H1 (cell line): ENCODE results near the gene NEDD8. TPM values are rescaled to one million over a fixed set of nuclear protein-coding genes. Genes with fewer than 3 reads are reported as not detected.

Experiments used
- CTCF ChIA-PET: fragments of 300-600 bp; sonication (Branson Sonifier 250); formaldehyde crosslinking; loops from one replicate; lab custom pipeline; 2021; ENCODE audit not compliant: partially characterized antibody; lab: Charles Lee
- POLR2A ChIA-PET: fragments of 300-600 bp; sonication (Branson Sonifier 250); formaldehyde crosslinking; loops from one replicate; lab custom pipeline; 2021; ENCODE audit warnings: inconsistent platforms; ENCODE audit not compliant: partially characterized antibody; lab: Charles Lee
- DNase-seq, 2 experiments: peaks; one replicate each; pipeline versions ENCODE4 v3.0.0 to v3.0.0-alpha.2; 2010 to 2022; ENCODE audit warnings: low spot score in 2 of 2, low read depth in 1 of 2, mixed read lengths in 1 of 2
- FAIRE-seq: peaks from 2 replicates; lab custom pipeline; 2011; peaks lifted over from hg19 to GRCh38; lab: Jason Lieb, UNC
- H2AFZ ChIP-seq: 2 replicates; pipeline ENCODE4 v1.8.1; 2012; ENCODE audit warnings: low read length, inconsistent platforms
- H2AK5ac ChIP-seq: 2 replicates; pipeline ENCODE4 v1.6.1; 2013; ENCODE audit warnings: low read depth, low read length
- H2BK120ac ChIP-seq: replicated peaks from 2 replicates; pipeline ENCODE3; 2013; ENCODE audit warnings: low read depth, low read length, inconsistent platforms
- H2BK12ac ChIP-seq: 2 replicates; pipeline ENCODE4 v1.6.1; 2013; ENCODE audit warnings: low read depth, low read length
- H2BK15ac ChIP-seq: 2 replicates; pipeline ENCODE4 v1.6.1; 2013; ENCODE audit warnings: low read length
- H2BK20ac ChIP-seq: 2 replicates; pipeline ENCODE4 v1.6.1; 2013; ENCODE audit warnings: low read length
- H2BK5ac ChIP-seq: 2 replicates; pipeline ENCODE4 v1.6.1; 2013; ENCODE audit warnings: low read depth, low read length
- H3K14ac ChIP-seq: 2 replicates; pipeline ENCODE4 v1.6.1; 2013; ENCODE audit warnings: inconsistent platforms; ENCODE audit not compliant: insufficient read length
- H3K18ac ChIP-seq: 2 replicates; pipeline ENCODE4 v1.6.1; 2013; ENCODE audit warnings: low read length; ENCODE audit errors: extremely low read depth
- H3K23ac ChIP-seq: 2 replicates; pipeline ENCODE4 v1.6.1; 2013; ENCODE audit warnings: inconsistent platforms; ENCODE audit not compliant: insufficient read length
- H3K23me2 ChIP-seq: 2 replicates; pipeline ENCODE4 v1.6.1; 2013; ENCODE audit warnings: low read depth, low read length
- H3K27ac ChIP-seq: 2 replicates; pipeline ENCODE4 v1.6.1; 2011; ENCODE audit warnings: low read depth, low read length, inconsistent platforms
- H3K27me3 ChIP-seq, 4 experiments: replicated peaks in 1 of 4; 1 replicate in 1 of 4; 2 replicates in 3 of 4; pipeline versions ENCODE4 v1.6.1 to v1.8.1; 2011 to 2013; ENCODE audit warnings: low read length in 3 of 4, mild to moderate bottlenecking in 3 of 4, inconsistent platforms in 2 of 4, mixed read lengths in 2 of 4, moderate library complexity in 1 of 4; ENCODE audit not compliant: control insufficient read depth in 3 of 4, insufficient read depth in 3 of 4; ENCODE audit errors: extremely low read depth in 1 of 4
- H3K36me3 ChIP-seq, 4 experiments: 2 replicates each; pipeline versions ENCODE4 v1.6.1 to v1.8.1; 2011 to 2013; ENCODE audit warnings: mild to moderate bottlenecking in 4 of 4, low read length in 3 of 4, moderate library complexity in 2 of 4, control low read depth in 1 of 4, inconsistent platforms in 1 of 4; ENCODE audit not compliant: insufficient read depth in 4 of 4, control insufficient read depth in 2 of 4
- H3K4ac ChIP-seq: replicated peaks from 2 replicates; pipeline ENCODE3; 2013; ENCODE audit warnings: low read length, low read depth, mixed read lengths, inconsistent platforms; ENCODE audit not compliant: insufficient read length
- H3K4me1 ChIP-seq, 4 experiments: replicated peaks in 1 of 4; 1 replicate in 1 of 4; 2 replicates in 3 of 4; pipeline versions ENCODE4 v1.6.1 to v1.8.1; 2011 to 2013; ENCODE audit warnings: low read length in 3 of 4, inconsistent platforms in 2 of 4, mixed read lengths in 1 of 4; ENCODE audit not compliant: insufficient read depth in 4 of 4, control insufficient read depth in 3 of 4
- H3K4me2 ChIP-seq, 2 experiments: 2 replicates each; pipeline versions ENCODE4 v1.6.1 to v1.8.1; 2011 to 2013; ENCODE audit warnings: low read depth in 2 of 2, low read length in 2 of 2, control low read depth in 1 of 2, inconsistent platforms in 1 of 2, mild to moderate bottlenecking in 1 of 2; ENCODE audit not compliant: insufficient read depth in 1 of 2
- H3K4me3 ChIP-seq, 4 experiments: fragments of 200-600, 300-600 bp in 1 of 4; sonication (generic), shearing (Covaris generic), sonication (Bioruptor Twin) in 1 of 4; 2 replicates each; pipeline versions ENCODE4 v1.5.1 to v1.8.1; 2011 to 2016; ENCODE audit warnings: low read length in 4 of 4, low read depth in 3 of 4, control low read depth in 2 of 4, inconsistent platforms in 2 of 4, mild to moderate bottlenecking in 2 of 4, mixed read lengths in 1 of 4, moderate library complexity in 1 of 4; ENCODE audit not compliant: insufficient read depth in 2 of 4; ENCODE audit errors: extremely low read depth in 1 of 4
- H3K56ac ChIP-seq: replicated peaks from 2 replicates; pipeline ENCODE3; 2013; ENCODE audit warnings: low read depth, mild to moderate bottlenecking, mixed read lengths, low read length, inconsistent platforms; ENCODE audit not compliant: insufficient read length
- H3K79me1 ChIP-seq: 2 replicates; pipeline ENCODE4 v1.6.1; 2013; ENCODE audit warnings: low read depth, low read length, control low read depth
- H3K79me2 ChIP-seq, 2 experiments: 2 replicates each; pipeline versions ENCODE4 v1.6.1 to v1.8.1; 2012 to 2013; ENCODE audit warnings: low read length in 2 of 2, mild to moderate bottlenecking in 2 of 2, inconsistent platforms in 1 of 2; ENCODE audit not compliant: insufficient read depth in 2 of 2, control insufficient read depth in 1 of 2
- H3K9ac ChIP-seq, 4 experiments: replicated peaks in 1 of 4; 1 replicate in 1 of 4; 2 replicates in 3 of 4; pipeline versions ENCODE4 v1.6.1 to v1.8.1; 2011 to 2013; ENCODE audit warnings: low read depth in 3 of 4, low read length in 3 of 4, control low read depth in 2 of 4, mild to moderate bottlenecking in 2 of 4, moderate library complexity in 2 of 4, inconsistent platforms in 1 of 4; ENCODE audit errors: extremely low read depth in 1 of 4
- H3K9me3 ChIP-seq, 2 experiments: 2 replicates each; pipeline versions ENCODE4 v1.6.1 to v1.8.1; 2012 to 2013; ENCODE audit warnings: mild to moderate bottlenecking in 2 of 2, moderate library complexity in 2 of 2, control low read depth in 1 of 2, inconsistent platforms in 1 of 2, low read depth in 1 of 2, low read length in 1 of 2, mixed read lengths in 1 of 2; ENCODE audit not compliant: insufficient read depth in 2 of 2
- H4K20me1 ChIP-seq, 2 experiments: replicated peaks in 1 of 2; 2 replicates each; pipeline versions ENCODE3 to v1.8.1; 2011 to 2013; ENCODE audit warnings: inconsistent platforms in 2 of 2, low read length in 2 of 2, mild to moderate bottlenecking in 1 of 2; ENCODE audit not compliant: insufficient read depth in 2 of 2, control insufficient read depth in 1 of 2
- H4K5ac ChIP-seq: 2 replicates; pipeline ENCODE4 v1.6.1; 2013; ENCODE audit warnings: low read length, low read depth, mixed read lengths, inconsistent platforms; ENCODE audit not compliant: insufficient read length
- H4K8ac ChIP-seq: 2 replicates; pipeline ENCODE4 v1.8.0; 2013; ENCODE audit warnings: mild to moderate bottlenecking, moderate library complexity, low read length, inconsistent platforms; ENCODE audit not compliant: insufficient read depth; ENCODE audit errors: extremely low read depth
- H4K91ac ChIP-seq: replicated peaks from 2 replicates; pipeline ENCODE3; 2013; ENCODE audit warnings: low read length, mixed read lengths, inconsistent platforms; ENCODE audit not compliant: insufficient read length
- CBX5 ChIP-seq: fragments of 300-800, 300-1000 bp; sonication (generic); IDR thresholded peaks from 2 replicates; pipeline ENCODE4 v1.7.1; 2016; ENCODE audit warnings: antibody characterized with exemption, low read length, low read depth
- HDAC2 ChIP-seq, 2 experiments: fragments of 300-600 bp in 1 of 2; sonication (generic) in 1 of 2; IDR thresholded peaks; 2 replicates each; pipeline ENCODE4 v1.6.1; 2011 to 2012; ENCODE audit warnings: low read depth in 2 of 2, low read length in 2 of 2, mild to moderate bottlenecking in 2 of 2, moderate library complexity in 2 of 2, borderline replicate concordance in 1 of 2, inconsistent platforms in 1 of 2
- PHF8 ChIP-seq: fragments of 200-600 bp; sonication (generic); conservative IDR thresholded peaks from 2 replicates; pipeline ENCODE4 v1.7.1; 2012; ENCODE audit warnings: low read depth, mild to moderate bottlenecking, inconsistent platforms, low read length, moderate library complexity
- POLR2A ChIP-seq, 2 experiments: IDR thresholded peaks; 1 replicate in 1 of 2; 2 replicates in 1 of 2; pipeline ENCODE4 v1.6.1; 2011; ENCODE audit warnings: low read depth in 2 of 2, low read length in 2 of 2, mild to moderate bottlenecking in 2 of 2; ENCODE audit errors: control extremely low read depth in 1 of 2
- RNF2 ChIP-seq: fragments of 200-900, 300-1000 bp; sonication (generic); IDR thresholded peaks from 2 replicates; pipeline ENCODE4 v1.7.1; 2016; ENCODE audit warnings: borderline replicate concordance, low read depth, mild to moderate bottlenecking, antibody characterized with exemption, low read length; ENCODE audit not compliant: poor library complexity, severe bottlenecking; ENCODE audit errors: missing control alignments
- SP2 ChIP-seq: IDR thresholded peaks from 2 replicates; pipeline ENCODE4 v1.6.1; 2012; ENCODE audit warnings: mild to moderate bottlenecking, low read length, inconsistent platforms
- SRF ChIP-seq: IDR thresholded peaks from 2 replicates; pipeline ENCODE4 v1.6.1; 2011; ENCODE audit warnings: mild to moderate bottlenecking, low read depth, low read length, moderate library complexity
- TAF1 ChIP-seq: IDR thresholded peaks from 2 replicates; pipeline ENCODE4 v1.6.1; 2011; ENCODE audit warnings: mild to moderate bottlenecking, low read depth, low read length
- YY1 ChIP-seq: IDR thresholded peaks from 2 replicates; pipeline ENCODE4 v1.6.1; 2011; ENCODE audit warnings: low read depth, mild to moderate bottlenecking, low read length
- WGBS, 2 experiments: shearing (Covaris generic) in 1 of 2; methylation state at CpG; one replicate each; pipeline versions ENCODE4 v1.1.6 to v1.1.7; 2013 to 2015; ENCODE audit warnings: low lambda C conversion rate in 2 of 2, mixed read lengths in 2 of 2, inconsistent platforms in 1 of 2, low coverage in 1 of 2, missing lambda C conversion rate in 1 of 2; ENCODE audit not compliant: insufficient replicate concordance in 2 of 2, insufficient coverage in 1 of 2, insufficient read length in 1 of 2; ENCODE audit errors: extremely low coverage in 1 of 2, missing lambda C conversion rate in 1 of 2; 5-methylcytosine and 5-hydroxymethylcytosine counted together
- polyA plus RNA-seq, 7 experiments: library from polyadenylated mRNA; depleted of rRNA in 3 of 7; stranded (reverse) in 5 of 7; unstranded in 2 of 7; fragments of >200 nt in 5 of 7; fragments of 200-250 nt in 2 of 7; gene quantifications; 1 replicate in 5 of 7; 2 replicates in 1 of 7; 4 replicates in 1 of 7; pipeline versions ENCODE4 v1.2.1 to v1.2.3, GENCODE V29; 2011 to 2013; ENCODE audit warnings: missing spikeins in 2 of 7, mixed read lengths in 2 of 7
- total RNA-seq: library from RNA; stranded (reverse); fragmentation: NEBNext Ultra II Directional; extraction: Animal tissue kit (Norgen Biotek cat#: 25700); gene quantifications from 2 replicates; pipeline ENCODE4 v1.2.1, GENCODE V29; 2021

Gene NEDD8
- total and polyA plus RNA-seq, 2 of the 8 experiments (the other 6 are each of a cell fraction or from before 2014, with no cell fraction given) = 253 to 317 TPM

DNA sequence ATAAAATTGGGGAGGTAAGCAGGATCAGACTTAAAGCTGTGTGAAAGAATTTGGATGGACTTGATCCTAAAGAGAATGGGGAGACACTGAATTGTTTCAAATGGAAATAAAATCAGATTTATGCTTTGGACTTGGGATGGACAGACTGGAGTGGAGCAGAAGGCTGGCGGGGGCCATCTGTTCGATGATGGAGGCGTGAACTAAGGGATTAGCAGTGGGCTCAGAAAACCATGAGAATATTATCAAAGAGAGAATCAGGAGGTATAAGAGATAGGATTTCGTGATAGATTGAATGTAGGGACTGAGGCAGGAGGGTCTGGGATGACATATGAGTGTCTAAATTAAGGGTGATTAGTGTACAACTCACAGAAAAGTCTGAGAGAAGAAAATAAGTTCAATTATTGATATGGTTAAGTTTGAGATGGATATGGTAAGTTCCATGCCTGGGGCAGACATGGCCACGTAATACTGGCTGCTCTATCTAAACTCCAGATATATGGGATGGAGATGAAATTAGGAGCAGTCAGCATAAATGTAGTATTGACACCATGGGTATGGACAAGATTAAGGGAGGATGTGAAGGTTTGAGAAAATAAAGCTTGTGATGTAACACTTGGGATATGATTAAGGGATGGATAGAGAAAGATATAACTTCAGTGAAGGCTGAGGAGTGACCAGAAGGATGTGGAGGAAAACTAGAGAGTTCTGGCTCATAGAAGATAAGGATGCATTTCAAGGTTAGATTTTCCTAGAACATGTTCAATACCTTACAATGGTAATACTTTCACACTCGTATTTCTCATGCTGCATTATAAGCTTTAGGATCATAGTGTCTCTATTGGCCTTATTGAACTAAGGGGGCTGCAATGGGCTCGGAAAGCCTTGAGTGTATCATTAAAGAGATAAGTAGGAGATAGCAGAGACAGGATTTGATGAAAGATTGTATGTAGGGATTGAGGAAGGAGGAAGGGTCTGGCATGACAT is 27.7 kb downstream of the NEDD8 start:
- Histone ChIP-seq H2BK15ac (no peak overlapping the region), H4K20me1 (peaks cover 0 to 2% of the 10 kb centered on the region in 2 experiments), H3K27ac (no peak overlapping the region), H4K8ac (no peak overlapping the region), H3K4ac (no peak overlapping the region), H3K56ac (no peak overlapping the region), H3K36me3 (peaks cover 14 to 46% (median 30%) of the 10 kb centered on the region in 4 experiments; a peak in 7 of 8 replicates), H2BK5ac (no peak overlapping the region), H3K9me3 (peaks cover 6 to 7% of the 10 kb centered on the region in 2 experiments), H3K4me2 (no peak overlapping the region), H3K4me1 (peaks cover 0 to 7% (median 4%) of the 10 kb centered on the region in 4 experiments; a peak in 3 of 7 replicates), H2BK12ac (no peak overlapping the region), H3K9ac (no peak overlapping the region; a peak in 1 of 7 replicates), H2AFZ (no peak overlapping the region), H3K27me3 (no peaks in the 10 kb centered on the region), H3K79me2 (no peaks in the 10 kb centered on the region), H3K18ac (no peak overlapping the region)
- TF ChIP-seq POLR2A (IDR thresholded peaks at IDR 0.05; ENCODE audit: control extremely low read depth in 1 of 2, low read depth in 2 of 2, low read length in 2 of 2) = peak in 1 of 2 experiments; percentile 36; a peak in 1 of 3 replicates
- no peak for TF ChIP-seq RNF2
- no peak for TF ChIP-seq PHF8
- no peak for TF ChIP-seq CBX5
- no peak for TF ChIP-seq HDAC2 (IDR thresholded peaks at IDR 0.05; ENCODE audit: borderline replicate concordance in 1 of 2, low read depth in 2 of 2, low read length in 2 of 2)
- TF ChIP-seq SP2 = no peak
- no peak for TF ChIP-seq TAF1
- TF ChIP-seq SRF = no peak
- TF ChIP-seq YY1 = no peak
- TF ChIP-seq, all 59 proteins: peak for 1
- no peaks in the 10 kb centered on the region for H3K79me1 ChIP-seq
- H3K23ac ChIP-seq = no peak overlapping the region
- FAIRE-seq = no peak
- H3K23me2 ChIP-seq = no peaks in the 10 kb centered on the region
- WGBS, 2 experiments = 95 to 100% methylated on average over 1 to 7 of the region's 7 CpGs
- ChIA-PET CTCF (interaction anchor here (2.3 kb wide), 1 partner anchor 10 kb away, joined by 9 read pairs; the partner anchor contains the start of gene CHMP4A), POLR2A (interaction anchor here (0.6 to 5.0 kb wide), 6 partner anchors 9 to 45 kb away, joined by 3 to 24 read pairs (median 6); partner anchors contain the start of genes CHMP4A, MDP1 and TM9SF1)
- no peak overlapping the region for H2BK120ac ChIP-seq
- H3K4me3 ChIP-seq = no peak overlapping the region
- H2BK20ac ChIP-seq = no peak overlapping the region
- H4K91ac ChIP-seq = no peak overlapping the region
- H2AK5ac ChIP-seq = no peak overlapping the region
- no peak overlapping the region for H4K5ac ChIP-seq
- no peak for DNase-seq
- H3K14ac ChIP-seq = no peak overlapping the region
